ENCODE measurements around the gene PCDH15. TPM values are rescaled to one million over a fixed set of nuclear protein-coding genes. Genes with fewer than 3 reads are reported as not detected.
"Not testable (repeated sequence)": the region's sequence is repeated elsewhere in the genome, so short reads cannot be mapped to it uniquely, and the experiment has no call there.

Gene PCDH15
- total RNA-seq, 2 experiments from 2014 or later = not detected

- POLR2A ChIA-PET = no interaction called here
- Histone ChIP-seq H3K4me1 (ENCODE audit: insufficient read depth, low read length) (no peaks in the 10 kb centered on the region), H3K9me3 (ENCODE audit: control insufficient read depth in 1 of 2, insufficient read depth in 1 of 2, low read length in 2 of 2) (peaks cover 3 to 8% of the 10 kb centered on the region in 2 experiments), H3K27me3 (ENCODE audit: control insufficient read depth in 1 of 2, insufficient read depth in 2 of 2, low read length in 2 of 2) (no peaks in the 10 kb centered on the region), H3K4me3 (ENCODE audit: low read length) (no peak overlapping the region), H3K36me3 (ENCODE audit: insufficient read depth, low read length) (no peaks in the 10 kb centered on the region), H3K27ac (ENCODE audit: low read depth in 1 of 2, low read length in 2 of 2) (no peak overlapping the region)
- Mint-ChIP-seq H3K27ac (no peak overlapping the region), H3K9me3 (peaks cover 5% of the 10 kb centered on the region), H3K4me3 (no peak overlapping the region), H3K4me1 (ENCODE audit: low read depth) (no peaks in the 10 kb centered on the region), H3K36me3 (ENCODE audit: low read depth) (no peaks in the 10 kb centered on the region), H3K27me3 (no peaks in the 10 kb centered on the region)
- ATAC-seq (ENCODE audit: poor library complexity) (no peak), DNase-seq (no peak)
- intact Hi-C loops (cut with DNase I, micrococcal nuclease) = no loop called here
- TF ChIP-seq, protein P1, sequence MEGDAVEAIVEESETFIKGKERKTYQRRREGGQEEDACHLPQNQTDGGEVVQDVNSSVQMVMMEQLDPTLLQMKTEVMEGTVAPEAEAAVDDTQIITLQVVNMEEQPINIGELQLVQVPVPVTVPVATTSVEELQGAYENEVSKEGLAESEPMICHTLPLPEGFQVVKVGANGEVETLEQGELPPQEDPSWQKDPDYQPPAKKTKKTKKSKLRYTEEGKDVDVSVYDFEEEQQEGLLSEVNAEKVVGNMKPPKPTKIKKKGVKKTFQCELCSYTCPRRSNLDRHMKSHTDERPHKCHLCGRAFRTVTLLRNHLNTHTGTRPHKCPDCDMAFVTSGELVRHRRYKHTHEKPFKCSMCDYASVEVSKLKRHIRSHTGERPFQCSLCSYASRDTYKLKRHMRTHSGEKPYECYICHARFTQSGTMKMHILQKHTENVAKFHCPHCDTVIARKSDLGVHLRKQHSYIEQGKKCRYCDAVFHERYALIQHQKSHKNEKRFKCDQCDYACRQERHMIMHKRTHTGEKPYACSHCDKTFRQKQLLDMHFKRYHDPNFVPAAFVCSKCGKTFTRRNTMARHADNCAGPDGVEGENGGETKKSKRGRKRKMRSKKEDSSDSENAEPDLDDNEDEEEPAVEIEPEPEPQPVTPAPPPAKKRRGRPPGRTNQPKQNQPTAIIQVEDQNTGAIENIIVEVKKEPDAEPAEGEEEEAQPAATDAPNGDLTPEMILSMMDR (IDR thresholded peaks at IDR 0.05) = no peak
- CTCF ChIA-PET = no interaction called here
These were observed 870.4 kb downstream of the PCDH15 start for GRCh38 chr10:53930648-53931047.

GRCh38 chr10:53924051-53924700, 876.9 kb downstream of the PCDH15 start:
- H3K27me3 ChIP-seq (ENCODE audit: control insufficient read depth in 1 of 2, insufficient read depth in 2 of 2, low read length in 2 of 2); POLR2A ChIA-PET; H3K36me3 Mint-ChIP-seq (ENCODE audit: low read depth); H3K36me3 ChIP-seq (ENCODE audit: insufficient read depth, low read length); H3K4me3 ChIP-seq (ENCODE audit: low read length); DNase-seq; H3K9me3 Mint-ChIP-seq; H3K27ac ChIP-seq (ENCODE audit: low read depth in 1 of 2, low read length in 2 of 2); H3K27me3 Mint-ChIP-seq; ATAC-seq (ENCODE audit: poor library complexity); H3K4me1 ChIP-seq (ENCODE audit: insufficient read depth, low read length); CTCF ChIA-PET; H3K27ac Mint-ChIP-seq; H3K4me1 Mint-ChIP-seq (ENCODE audit: low read depth); H3K4me3 Mint-ChIP-seq; intact Hi-C loops (cut with DNase I, micrococcal nuclease): not testable (repeated sequence)
- H3K9me3 ChIP-seq (ENCODE audit: control insufficient read depth in 1 of 2, insufficient read depth in 1 of 2, low read length in 2 of 2) = peaks cover 6 to 14% of the 10 kb centered on the region in 2 experiments

DNA sequence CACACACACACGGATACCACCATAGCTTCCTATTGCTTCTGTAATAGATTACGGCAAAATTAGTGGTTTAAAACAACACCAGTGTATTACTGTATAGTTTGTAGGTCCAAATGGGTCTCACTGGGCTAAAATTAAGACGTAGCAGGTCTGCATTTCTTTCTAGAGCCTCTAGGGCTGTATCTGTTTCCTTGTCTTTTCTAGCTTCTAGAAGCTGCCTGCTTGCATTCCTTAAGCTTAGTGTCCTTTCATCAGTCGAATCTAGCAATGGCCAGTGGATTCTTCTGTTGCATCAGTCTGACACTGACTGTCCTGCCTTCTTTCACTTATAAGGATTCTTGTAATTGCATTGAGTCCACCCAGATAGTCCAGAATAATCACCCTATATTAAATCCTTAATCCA, 882.3 kb downstream of the PCDH15 start:
- H3K36me3 Mint-ChIP-seq (ENCODE audit: low read depth) = no peaks in the 10 kb centered on the region
- Histone ChIP-seq H3K9me3 (ENCODE audit: control insufficient read depth in 1 of 2, insufficient read depth in 1 of 2, low read length in 2 of 2) (peaks cover 0 to under 1% of the 10 kb centered on the region in 2 experiments), H3K27ac (ENCODE audit: low read depth in 1 of 2, low read length in 2 of 2) (no peak overlapping the region), H3K27me3 (ENCODE audit: control insufficient read depth in 1 of 2, insufficient read depth in 2 of 2, low read length in 2 of 2) (no peaks in the 10 kb centered on the region), H3K4me1 (ENCODE audit: insufficient read depth, low read length) (no peaks in the 10 kb centered on the region), H3K4me3 (ENCODE audit: low read length) (no peak overlapping the region), H3K36me3 (ENCODE audit: insufficient read depth, low read length) (no peaks in the 10 kb centered on the region)
- TF ChIP-seq, protein P1 (IDR thresholded peaks at IDR 0.05) = no peak
- no peaks in the 10 kb centered on the region for H3K4me1 Mint-ChIP-seq (ENCODE audit: low read depth)
- H3K4me3 Mint-ChIP-seq = no peak overlapping the region
- intact Hi-C loops (cut with DNase I, micrococcal nuclease) = no loop called here
- no peak overlapping the region for H3K27ac Mint-ChIP-seq
- DNase-seq (no peak), ATAC-seq (ENCODE audit: poor library complexity) (no peak)
- H3K27me3 Mint-ChIP-seq = no peaks in the 10 kb centered on the region
- ChIA-PET CTCF (no interaction called here), POLR2A (no interaction called here)
- H3K9me3 Mint-ChIP-seq = peaks cover 3% of the 10 kb centered on the region

DNA sequence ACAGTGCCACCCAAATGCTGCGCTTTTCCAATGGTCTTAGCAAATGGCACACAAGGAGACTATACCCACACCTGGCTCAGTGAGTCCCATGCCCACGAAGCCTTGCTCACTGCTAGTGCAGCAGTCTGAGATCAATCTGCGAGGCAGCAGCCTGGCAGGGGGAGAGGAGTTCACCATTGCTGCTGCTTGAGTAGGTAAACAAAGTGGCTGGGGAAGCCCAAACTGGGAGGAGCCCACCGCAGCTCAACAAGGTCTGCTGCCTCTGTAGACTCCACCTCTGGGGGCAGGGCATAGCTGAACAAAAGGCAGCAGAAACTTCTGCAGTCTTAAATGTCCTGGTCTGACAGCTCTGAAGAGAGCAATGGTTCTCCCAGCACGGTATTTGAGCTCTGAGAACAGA, 891.2 kb downstream of the PCDH15 start:
- H3K4me3 ChIP-seq (ENCODE audit: low read length) = no peak overlapping the region

More for the DNA sequence above, 891.2 kb downstream of the PCDH15 start:
- Histone ChIP-seq H3K9me3 (ENCODE audit: control insufficient read depth in 1 of 2, insufficient read depth in 1 of 2, low read length in 2 of 2) (peaks cover 0 to 14% of the 10 kb centered on the region in 2 experiments), H3K4me1 (ENCODE audit: insufficient read depth, low read length) (no peaks in the 10 kb centered on the region), H3K36me3 (ENCODE audit: insufficient read depth, low read length) (no peaks in the 10 kb centered on the region), H3K27ac (ENCODE audit: low read depth in 1 of 2, low read length in 2 of 2) (no peak overlapping the region), H3K27me3 (ENCODE audit: control insufficient read depth in 1 of 2, insufficient read depth in 2 of 2, low read length in 2 of 2) (no peaks in the 10 kb centered on the region)
- ATAC-seq (ENCODE audit: poor library complexity) (no peak), DNase-seq (no peak)
- intact Hi-C loops (cut with DNase I, micrococcal nuclease) = no loop called here
- H3K27me3 Mint-ChIP-seq = no peaks in the 10 kb centered on the region
- H3K4me3 Mint-ChIP-seq = no peak overlapping the region
- H3K36me3 Mint-ChIP-seq (ENCODE audit: low read depth) = no peaks in the 10 kb centered on the region
- TF ChIP-seq, protein P1 (IDR thresholded peaks at IDR 0.05) = no peak
- POLR2A ChIA-PET = no interaction called here
- H3K4me1 Mint-ChIP-seq (ENCODE audit: low read depth) = no peaks in the 10 kb centered on the region
- peaks cover 7% of the 10 kb centered on the region for H3K9me3 Mint-ChIP-seq
- CTCF ChIA-PET = no interaction called here
- H3K27ac Mint-ChIP-seq = no peak overlapping the region

Data from CD4-positive, alpha-beta T cell (primary cell).